ENCODE data around the gene NDUFAF5.

The NDUFAF5 gene

GRCh38 chr20:13822459-13822858 lies 37.6 kb downstream of the NDUFAF5 start:
- Histone ChIP-seq H3K27me3 (ENCODE audit: insufficient read depth, low read length) (no peaks in the 10 kb centered on the region), H3K36me3 (ENCODE audit: insufficient read depth, low read length) (peaks cover 5% of the 10 kb centered on the region; the same call in 1 of the 2 replicates), H2AFZ (ENCODE audit: low read length, unreplicated experiment) (no peak overlapping the region), H3K27ac (ENCODE audit: low read depth, low read length) (no peak overlapping the region), H3K4me1 (ENCODE audit: control insufficient read depth, insufficient read depth, low read length, unreplicated experiment) (peaks cover 5% of the 10 kb centered on the region), H3K4me3 (ENCODE audit: low read depth, low read length) (no peak overlapping the region), H3K79me2 (ENCODE audit: control insufficient read depth, insufficient read depth, low read length, unreplicated experiment) (no peaks in the 10 kb centered on the region)

- Histone ChIP-seq H3K4me3 (ENCODE audit: low read depth, low read length) (no peak overlapping the region), H3K36me3 (ENCODE audit: insufficient read depth, low read length) (no peaks in the 10 kb centered on the region), H3K4me1 (ENCODE audit: control insufficient read depth, insufficient read depth, low read length, unreplicated experiment) (no peaks in the 10 kb centered on the region), H2AFZ (ENCODE audit: low read length, unreplicated experiment) (no peak overlapping the region), H3K27ac (ENCODE audit: low read depth, low read length) (no peak overlapping the region), H3K27me3 (ENCODE audit: insufficient read depth, low read length) (no peaks in the 10 kb centered on the region), H3K79me2 (ENCODE audit: control insufficient read depth, insufficient read depth, low read length, unreplicated experiment) (no peaks in the 10 kb centered on the region)
Observed at GRCh38 chr20:13824459-13824858, 39.6 kb downstream of the NDUFAF5 start.

- H3K36me3 ChIP-seq (ENCODE audit: insufficient read depth, low read length) = no peaks in the 10 kb centered on the region
- H3K79me2 ChIP-seq (ENCODE audit: control insufficient read depth, insufficient read depth, low read length, unreplicated experiment) = no peaks in the 10 kb centered on the region
- H3K27me3 ChIP-seq (ENCODE audit: insufficient read depth, low read length) = no peaks in the 10 kb centered on the region
- H3K4me1 ChIP-seq (ENCODE audit: control insufficient read depth, insufficient read depth, low read length, unreplicated experiment) = no peaks in the 10 kb centered on the region
- no peak overlapping the region for H3K27ac ChIP-seq (ENCODE audit: low read depth, low read length)
- no peak overlapping the region for H2AFZ ChIP-seq (ENCODE audit: low read length, unreplicated experiment)
- H3K4me3 ChIP-seq (ENCODE audit: low read depth, low read length) = no peak overlapping the region
Observed at GRCh38 chr20:13825465-13825864, 40.6 kb downstream of the NDUFAF5 start.

- peaks cover 5% of the 10 kb centered on the region; the same call in 1 of the 2 replicates for H3K27me3 ChIP-seq (ENCODE audit: insufficient read depth, low read length)
- no peak overlapping the region for H3K27ac ChIP-seq (ENCODE audit: low read depth, low read length)
- H2AFZ ChIP-seq (ENCODE audit: low read length, unreplicated experiment) = no peak overlapping the region
- no peak overlapping the region for H3K4me3 ChIP-seq (ENCODE audit: low read depth, low read length)
- H3K4me1 ChIP-seq (ENCODE audit: control insufficient read depth, insufficient read depth, low read length, unreplicated experiment) = no peaks in the 10 kb centered on the region
- no peaks in the 10 kb centered on the region for H3K79me2 ChIP-seq (ENCODE audit: control insufficient read depth, insufficient read depth, low read length, unreplicated experiment)
- no peaks in the 10 kb centered on the region for H3K36me3 ChIP-seq (ENCODE audit: insufficient read depth, low read length)
Observed at GRCh38 chr20:13831476-13831875, 46.6 kb downstream of the NDUFAF5 start.

GRCh38 chr20:13838664-13839063 lies 53.8 kb downstream of the NDUFAF5 start:
- H3K4me1 ChIP-seq (ENCODE audit: control insufficient read depth, insufficient read depth, low read length, unreplicated experiment) = no peaks in the 10 kb centered on the region
- H3K36me3 ChIP-seq (ENCODE audit: insufficient read depth, low read length) = no peaks in the 10 kb centered on the region
- H3K27ac ChIP-seq (ENCODE audit: low read depth, low read length) = no peak overlapping the region
- H3K27me3 ChIP-seq (ENCODE audit: insufficient read depth, low read length) = peaks cover 20% of the 10 kb centered on the region
- H2AFZ ChIP-seq (ENCODE audit: low read length, unreplicated experiment) = no peak overlapping the region
- no peak overlapping the region for H3K4me3 ChIP-seq (ENCODE audit: low read depth, low read length)
- H3K79me2 ChIP-seq (ENCODE audit: control insufficient read depth, insufficient read depth, low read length, unreplicated experiment) = no peaks in the 10 kb centered on the region

GRCh38 chr20:13839421-13840092 lies 54.7 kb downstream of the NDUFAF5 start:
- H3K4me1 ChIP-seq (ENCODE audit: control insufficient read depth, insufficient read depth, low read length, unreplicated experiment) = no peaks in the 10 kb centered on the region
- no peak overlapping the region for H3K4me3 ChIP-seq (ENCODE audit: low read depth, low read length)
- H3K27ac ChIP-seq (ENCODE audit: low read depth, low read length) = no peak overlapping the region
- H3K79me2 ChIP-seq (ENCODE audit: control insufficient read depth, insufficient read depth, low read length, unreplicated experiment) = no peaks in the 10 kb centered on the region
- H3K27me3 ChIP-seq (ENCODE audit: insufficient read depth, low read length) = peaks cover 20% of the 10 kb centered on the region
- no peaks in the 10 kb centered on the region for H3K36me3 ChIP-seq (ENCODE audit: insufficient read depth, low read length)
- H2AFZ ChIP-seq (ENCODE audit: low read length, unreplicated experiment) = no peak overlapping the region

GRCh38 chr20:13840093-13840465 lies 55.3 kb downstream of the NDUFAF5 start:
- Histone ChIP-seq H3K27ac (ENCODE audit: low read depth, low read length) (no peak overlapping the region), H3K4me1 (ENCODE audit: control insufficient read depth, insufficient read depth, low read length, unreplicated experiment) (no peaks in the 10 kb centered on the region), H3K79me2 (ENCODE audit: control insufficient read depth, insufficient read depth, low read length, unreplicated experiment) (no peaks in the 10 kb centered on the region), H3K4me3 (ENCODE audit: low read depth, low read length) (no peak overlapping the region), H2AFZ (ENCODE audit: low read length, unreplicated experiment) (no peak overlapping the region), H3K36me3 (ENCODE audit: insufficient read depth, low read length) (no peaks in the 10 kb centered on the region), H3K27me3 (ENCODE audit: insufficient read depth, low read length) (peaks cover 20% of the 10 kb centered on the region)

GRCh38 chr20:13841206-13841605 lies 56.4 kb downstream of the NDUFAF5 start:
- Histone ChIP-seq H3K27me3 (ENCODE audit: insufficient read depth, low read length) (peaks cover 19% of the 10 kb centered on the region), H3K27ac (ENCODE audit: low read depth, low read length) (no peak overlapping the region), H3K36me3 (ENCODE audit: insufficient read depth, low read length) (no peaks in the 10 kb centered on the region), H3K4me1 (ENCODE audit: control insufficient read depth, insufficient read depth, low read length, unreplicated experiment) (no peaks in the 10 kb centered on the region), H3K79me2 (ENCODE audit: control insufficient read depth, insufficient read depth, low read length, unreplicated experiment) (no peaks in the 10 kb centered on the region), H2AFZ (ENCODE audit: low read length, unreplicated experiment) (no peak overlapping the region), H3K4me3 (ENCODE audit: low read depth, low read length) (no peak overlapping the region)

- Histone ChIP-seq H3K4me1 (ENCODE audit: control insufficient read depth, insufficient read depth, low read length, unreplicated experiment) (no peaks in the 10 kb centered on the region), H3K36me3 (ENCODE audit: insufficient read depth, low read length) (no peaks in the 10 kb centered on the region), H3K4me3 (ENCODE audit: low read depth, low read length) (no peak overlapping the region), H3K79me2 (ENCODE audit: control insufficient read depth, insufficient read depth, low read length, unreplicated experiment) (no peaks in the 10 kb centered on the region), H3K27ac (ENCODE audit: low read depth, low read length) (no peak overlapping the region), H2AFZ (ENCODE audit: low read length, unreplicated experiment) (no peak overlapping the region), H3K27me3 (ENCODE audit: insufficient read depth, low read length) (peaks cover 19% of the 10 kb centered on the region)
Observed at GRCh38 chr20:13844296-13844695, 59.5 kb downstream of the NDUFAF5 start.

- H3K79me2 ChIP-seq (ENCODE audit: control insufficient read depth, insufficient read depth, low read length, unreplicated experiment) = no peaks in the 10 kb centered on the region
Observed at GRCh38 chr20:13851279-13851678, 66.5 kb downstream of the NDUFAF5 start.

GRCh38 chr20:13852306-13852705 lies 67.5 kb downstream of the NDUFAF5 start:
- Histone ChIP-seq H3K27me3 (ENCODE audit: insufficient read depth, low read length) (peaks cover 30% of the 10 kb centered on the region), H3K4me1 (ENCODE audit: control insufficient read depth, insufficient read depth, low read length, unreplicated experiment) (no peaks in the 10 kb centered on the region), H3K27ac (ENCODE audit: low read depth, low read length) (no peak overlapping the region), H2AFZ (ENCODE audit: low read length, unreplicated experiment) (no peak overlapping the region), H3K4me3 (ENCODE audit: low read depth, low read length) (no peak overlapping the region), H3K36me3 (ENCODE audit: insufficient read depth, low read length) (no peaks in the 10 kb centered on the region), H3K79me2 (ENCODE audit: control insufficient read depth, insufficient read depth, low read length, unreplicated experiment) (no peaks in the 10 kb centered on the region)

More at GRCh38 chr20:13851279-13851678, 66.5 kb downstream of the NDUFAF5 start:
- no peak overlapping the region for H3K27ac ChIP-seq (ENCODE audit: low read depth, low read length)
- no peak overlapping the region for H2AFZ ChIP-seq (ENCODE audit: low read length, unreplicated experiment)
- no peaks in the 10 kb centered on the region for H3K36me3 ChIP-seq (ENCODE audit: insufficient read depth, low read length)
- H3K27me3 ChIP-seq (ENCODE audit: insufficient read depth, low read length) = peaks cover 28% of the 10 kb centered on the region
- no peak overlapping the region for H3K4me3 ChIP-seq (ENCODE audit: low read depth, low read length)
- H3K4me1 ChIP-seq (ENCODE audit: control insufficient read depth, insufficient read depth, low read length, unreplicated experiment) = no peaks in the 10 kb centered on the region

Measured in ACC112 (cell line).